ENCODE data around the gene IFNAR2.

Gene IFNAR2

DNA sequence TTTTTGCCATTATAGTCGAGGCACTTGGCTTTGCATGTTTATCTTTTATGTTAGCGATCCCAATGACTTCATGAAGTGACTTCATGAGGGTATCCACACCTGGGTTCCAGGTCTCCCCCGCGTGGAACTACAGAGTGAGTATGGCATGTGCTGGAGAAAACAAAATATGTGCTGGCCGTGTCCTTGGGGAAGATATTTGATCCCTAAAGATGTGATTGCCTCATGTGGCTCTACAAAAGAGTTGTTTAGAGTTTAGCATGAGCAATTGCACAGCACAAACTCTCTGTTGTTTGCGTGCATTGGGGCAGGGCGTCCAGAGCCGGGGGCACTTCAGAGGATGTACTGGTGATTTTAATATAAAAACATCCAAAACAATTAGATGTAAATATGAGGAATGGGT is 41.2 kb downstream of the IFNAR2 start:
- no peak for DNase-seq

DNA sequence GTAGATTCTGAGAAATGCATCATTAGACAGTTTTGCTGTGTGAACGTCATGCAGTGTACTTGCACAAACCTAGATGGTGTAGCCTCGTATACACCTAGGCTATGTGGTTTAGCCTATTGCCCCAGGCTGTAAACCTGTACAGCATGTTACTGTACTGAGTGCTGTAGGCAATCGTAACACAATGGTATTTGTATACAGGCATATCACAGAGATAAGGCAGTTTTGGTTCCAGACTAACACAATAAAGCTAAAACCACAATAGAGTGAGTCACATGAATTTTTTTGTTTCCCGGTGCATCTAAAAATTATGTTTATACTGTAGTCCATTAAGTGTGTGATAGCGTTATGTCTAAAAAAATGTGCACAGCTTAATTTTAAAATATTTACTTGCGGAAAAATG is 43.3 kb downstream of the IFNAR2 start:
- DNase-seq, result no peak

DNA sequence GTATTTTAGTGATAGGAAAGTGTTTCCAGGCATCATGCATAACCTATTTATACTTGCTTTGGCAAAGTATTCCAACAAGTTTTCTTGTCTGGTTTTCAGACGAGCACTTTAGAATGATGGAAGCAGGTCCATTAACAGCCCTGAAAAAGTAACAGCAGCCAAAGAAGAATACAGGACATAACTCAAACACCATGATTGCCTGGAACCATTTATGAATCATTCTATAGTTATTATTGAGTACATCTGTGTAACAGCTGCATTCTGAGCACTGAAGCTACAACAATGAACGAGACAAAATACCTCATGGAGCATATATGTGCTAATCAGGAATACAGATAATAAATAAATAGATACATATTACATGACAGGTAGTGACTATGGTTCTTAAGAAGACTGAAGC is 49.0 kb downstream of the IFNAR2 start:
- no peak for DNase-seq

DNA sequence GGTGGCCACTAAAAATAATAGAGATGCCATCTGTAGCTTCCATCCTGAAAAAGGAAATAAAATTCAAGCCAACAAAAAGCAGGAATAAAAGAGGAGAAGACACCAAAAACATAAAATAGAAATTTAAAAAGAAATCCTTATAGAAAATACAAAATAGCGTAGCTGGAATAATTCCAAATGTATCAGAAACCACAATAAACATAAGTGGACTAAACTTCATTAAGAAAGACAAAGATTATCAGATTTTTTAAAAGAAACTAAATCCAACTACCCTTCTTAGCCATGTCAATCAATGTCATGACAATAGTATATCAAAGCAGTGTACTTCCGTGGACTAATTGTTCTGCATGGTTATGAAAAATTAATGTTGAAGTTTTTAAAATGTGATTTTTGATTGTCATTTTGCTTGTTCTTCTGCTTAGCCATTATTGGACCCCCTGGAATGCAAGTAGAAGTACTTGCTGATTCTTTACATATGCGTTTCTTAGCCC is 49.6 kb downstream of the IFNAR2 start:
- DNase-seq, result no peak

Measured in NCI-H446 treated with DMSO at 0.1 percent for 48 hours (cell line).